SH-SY5Y (cell line): ENCODE data around the gene AK1.

Source experiments
- GATA2 ChIP-seq: IDR thresholded peaks from 2 replicates; pipeline ENCODE4 v1.6.1; 2011; ENCODE audit warnings: mild to moderate bottlenecking, low read depth, low read length
- GATA3 ChIP-seq: IDR thresholded peaks from 2 replicates; pipeline ENCODE4 v1.6.1; 2011; ENCODE audit warnings: low read depth, mild to moderate bottlenecking, low read length, moderate library complexity

DNA sequence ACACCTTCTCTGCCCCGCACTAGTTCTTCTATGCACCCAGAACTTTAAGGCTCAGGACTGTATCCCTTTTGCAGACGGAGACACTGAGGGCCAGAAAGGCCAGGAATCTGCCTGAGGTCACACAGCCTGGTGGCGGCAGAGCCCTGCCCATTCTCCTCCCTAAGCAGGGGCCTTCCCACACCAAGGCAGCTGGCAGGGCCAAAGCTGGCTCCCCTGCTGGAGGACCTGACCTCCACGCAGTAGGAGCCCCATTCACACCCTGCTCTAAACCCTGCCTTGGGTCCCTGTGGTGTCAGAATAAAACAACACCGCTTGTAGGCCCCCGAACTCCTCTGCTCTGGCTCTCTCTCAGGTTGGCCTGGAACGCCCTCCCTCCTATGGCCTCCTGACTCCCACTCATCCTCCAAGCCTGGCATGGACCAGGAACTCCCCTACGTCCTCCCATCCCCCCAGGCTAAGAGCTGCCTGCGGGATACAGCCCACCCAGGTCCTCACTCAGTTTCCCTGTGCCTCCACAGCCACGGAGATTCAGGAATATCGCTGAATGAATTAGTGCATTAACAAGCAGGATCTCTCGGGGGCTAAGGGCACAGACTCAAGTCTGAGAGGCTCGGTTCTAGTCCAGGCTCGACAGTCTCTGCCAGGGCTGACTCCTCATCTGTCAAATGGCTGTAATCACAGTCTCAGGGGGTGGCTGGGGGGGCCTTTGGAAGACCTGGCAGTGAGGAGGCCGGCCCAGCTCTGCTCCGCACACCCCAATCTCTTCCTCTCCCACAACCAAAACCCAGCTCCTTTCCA lies 19.1 kb upstream of the AK1 start:
- TF ChIP-seq GATA2 (no peak), GATA3 (no peak)
